Measurements from ENCODE around the gene KRTAP10-8.
"Not testable (repeated sequence)": the region's sequence is repeated elsewhere in the genome, so short reads cannot be mapped to it uniquely, and the experiment has no call there.

KRTAP10-8 gene

GRCh38 chr21:44612029-44612486 is at the start of gene KRTAP10-8:
KRTAP10-8 (plus strand) TSS chr21:44612079; CDS start chr21:44612101, 22 bp downstream.
- no peak for DNase-seq

GRCh38 chr21:44564099-44564498 is 47.8 kb upstream of the KRTAP10-8 start:
- DNase-seq = no peak

GRCh38 chr21:44564886-44565598 is 46.8 kb upstream of the KRTAP10-8 start:
- DNase-seq = no peak

GRCh38 chr21:44566403-44566802 is 45.5 kb upstream of the KRTAP10-8 start:
- DNase-seq = no peak

- DNase-seq = no peak
Observed at GRCh38 chr21:44567481-44568171, 44.3 kb upstream of the KRTAP10-8 start.

GRCh38 chr21:44568261-44568660 is 43.6 kb upstream of the KRTAP10-8 start:
- no peak for DNase-seq

- DNase-seq = no peak
Observed at GRCh38 chr21:44568667-44569556, 43.0 kb upstream of the KRTAP10-8 start.

GRCh38 chr21:44569861-44570517 is 41.9 kb upstream of the KRTAP10-8 start:
- DNase-seq = no peak

- DNase-seq = no peak
Observed at GRCh38 chr21:44571296-44571695, 40.6 kb upstream of the KRTAP10-8 start.

GRCh38 chr21:44571844-44572782 is 39.8 kb upstream of the KRTAP10-8 start:
- no peak for DNase-seq

GRCh38 chr21:44572959-44573583 is 38.8 kb upstream of the KRTAP10-8 start:
- DNase-seq = no peak

- DNase-seq = not testable (repeated sequence)
Observed at GRCh38 chr21:44573630-44574456, 38.0 kb upstream of the KRTAP10-8 start, which contains the start of gene KRTAP10-4. KRTAP10-4 (plus strand) TSS chr21:44573729; CDS start chr21:44573759, 30 bp downstream.

- no peak for DNase-seq
Observed at GRCh38 chr21:44574457-44575306, 37.2 kb upstream of the KRTAP10-8 start.

- no peak for DNase-seq
Observed at GRCh38 chr21:44575307-44576024, 36.4 kb upstream of the KRTAP10-8 start.

- DNase-seq = no peak
Observed at GRCh38 chr21:44576025-44576420, 35.9 kb upstream of the KRTAP10-8 start.

- DNase-seq = no peak
Observed at GRCh38 chr21:44578371-44579055, 33.4 kb upstream of the KRTAP10-8 start.

- DNase-seq = no peak
Observed at GRCh38 chr21:44579056-44579832, 32.6 kb upstream of the KRTAP10-8 start.
